Endothelial cell of umbilical vein (primary cell): Measurements from ENCODE around the gene OPCML. TPM values are rescaled to one million over a fixed set of nuclear protein-coding genes. Genes with fewer than 3 reads are reported as not detected.

Experiments
- BruUV-seq: library from RNA; stranded (reverse); fragments of 400-500 nt; replicated peaks from 2 replicates; lab custom pipeline; 2021; lab: Mats Ljungman, UMichigan
- CTCF ChIA-PET: fragments of 300-600, 350-600 bp; sonication (Branson Sonifier 250); formaldehyde crosslinking; loops from one replicate; lab custom pipeline; 2021; ENCODE audit warnings: antibody characterized with exemption, inconsistent platforms; lab: Charles Lee
- POLR2A ChIA-PET: fragments of 300-600, 350-600 bp; sonication (Branson Sonifier 250); formaldehyde crosslinking; loops from one replicate; lab custom pipeline; 2021; ENCODE audit warnings: antibody characterized with exemption, inconsistent platforms; lab: Charles Lee
- DNase-seq: peaks from one replicate; pipeline ENCODE4 v3.0.0-alpha.2; 2011; ENCODE audit warnings: low read depth, low spot score
- FAIRE-seq: peaks from 2 replicates; lab custom pipeline; 2011; peaks lifted over from hg19 to GRCh38; lab: Jason Lieb, UNC
- H2AFZ ChIP-seq: 2 replicates; pipeline ENCODE4 v1.6.0; 2012; ENCODE audit warnings: low read depth, low read length, control low read depth, inconsistent platforms
- H3K27ac ChIP-seq: 2 replicates; pipeline ENCODE4 v1.5.1; 2011; ENCODE audit warnings: low read depth, mild to moderate bottlenecking, control low read depth, low read length, moderate library complexity; ENCODE audit not compliant: insufficient read depth
- H3K27me3 ChIP-seq, 2 experiments: 2 replicates each; pipeline versions ENCODE4 v1.6.0 to v1.6.1; 2011; ENCODE audit warnings: low read length in 2 of 2, mixed read lengths in 1 of 2; ENCODE audit not compliant: control insufficient read depth in 2 of 2, insufficient read depth in 2 of 2
- H3K36me3 ChIP-seq, 2 experiments: 2 replicates in 1 of 2; 3 replicates in 1 of 2; pipeline ENCODE4 v1.5.1; 2011; ENCODE audit warnings: low read length in 2 of 2, mild to moderate bottlenecking in 1 of 2, moderate library complexity in 1 of 2; ENCODE audit not compliant: control insufficient read depth in 2 of 2, insufficient read depth in 2 of 2; ENCODE audit errors: extremely low read depth in 1 of 2
- H3K4me1 ChIP-seq: 3 replicates; pipeline ENCODE4 v1.5.1; 2011; ENCODE audit warnings: mild to moderate bottlenecking, low read length; ENCODE audit not compliant: control insufficient read depth, insufficient read depth; ENCODE audit errors: extremely low read depth
- H3K4me2 ChIP-seq: 2 replicates; pipeline ENCODE4 v1.6.1; 2011; ENCODE audit warnings: low read length, control low read depth, mixed read lengths; ENCODE audit not compliant: insufficient read depth
- H3K4me3 ChIP-seq, 3 experiments: fragments of 200-600 bp in 1 of 3; sonication (generic), shearing (Covaris generic) in 1 of 3; replicated peaks in 1 of 3; 2 replicates each; pipeline ENCODE4 v1.5.1; 2011 to 2016; ENCODE audit warnings: control low read depth in 3 of 3, low read length in 3 of 3, mild to moderate bottlenecking in 2 of 3, inconsistent platforms in 1 of 3, low read depth in 1 of 3, moderate library complexity in 1 of 3; ENCODE audit not compliant: insufficient read depth in 1 of 3
- H3K79me2 ChIP-seq: 2 replicates; pipeline ENCODE4 v1.6.0; 2012; ENCODE audit warnings: low read length, inconsistent platforms; ENCODE audit not compliant: control insufficient read depth, insufficient read depth
- H3K9ac ChIP-seq: replicated peaks from 2 replicates; pipeline ENCODE3; 2011; ENCODE audit warnings: low read length, control low read depth; ENCODE audit not compliant: insufficient read depth; ENCODE audit errors: extremely low read depth
- H3K9me1 ChIP-seq: replicated peaks from 3 replicates; pipeline ENCODE4 v1.6.0; 2011; ENCODE audit warnings: mild to moderate bottlenecking, low read length; ENCODE audit not compliant: control insufficient read depth, insufficient read depth; ENCODE audit errors: extremely low read depth
- H3K9me3 ChIP-seq: replicated peaks from 2 replicates; pipeline ENCODE4 v1.5.1; 2012; ENCODE audit warnings: low read length, inconsistent platforms; ENCODE audit not compliant: control insufficient read depth, insufficient read depth
- H4K20me1 ChIP-seq: replicated peaks from 2 replicates; pipeline ENCODE3; 2011; ENCODE audit warnings: mild to moderate bottlenecking, low read length; ENCODE audit not compliant: control insufficient read depth, insufficient read depth; ENCODE audit errors: extremely low read depth
- CTCF ChIP-seq, 2 donors: IDR thresholded peaks; 1 replicate in 1 of 2; 2 replicates in 1 of 2; pipeline ENCODE4 v1.5.1; 2011; ENCODE audit warnings: low read length in 2 of 2, mild to moderate bottlenecking in 2 of 2, moderate library complexity in 2 of 2, control low read depth in 1 of 2, inconsistent platforms in 1 of 2, low read depth in 1 of 2; ENCODE audit not compliant: insufficient read depth in 1 of 2; ENCODE audit errors: extremely low read depth in 1 of 2
- EZH2 ChIP-seq: IDR thresholded peaks from 2 replicates; pipeline ENCODE4 v1.6.1; 2012; ENCODE audit warnings: borderline replicate concordance, low read depth, mild to moderate bottlenecking, moderate library complexity, low read length, inconsistent platforms; ENCODE audit not compliant: severe bottlenecking
- FOS ChIP-seq: IDR thresholded peaks from 2 replicates; pipeline ENCODE4 v1.6.1; 2011; ENCODE audit warnings: mild to moderate bottlenecking, low read length, moderate library complexity, borderline replicate concordance; ENCODE audit not compliant: insufficient read depth
- GATA2 ChIP-seq: IDR thresholded peaks from 2 replicates; pipeline ENCODE4 v1.7.0; 2011; ENCODE audit warnings: low read depth, mild to moderate bottlenecking, moderate library complexity, mixed read lengths, low read length; ENCODE audit not compliant: insufficient read length, insufficient read depth
- JUN ChIP-seq: IDR thresholded peaks from 2 replicates; pipeline ENCODE4 v1.6.1; 2011; ENCODE audit warnings: borderline replicate concordance, low read depth; ENCODE audit not compliant: insufficient read length, insufficient read depth
- MAX ChIP-seq: IDR thresholded peaks from 2 replicates; pipeline ENCODE4 v1.6.1; 2011; ENCODE audit not compliant: insufficient read depth, insufficient read length
- MYC ChIP-seq: IDR thresholded peaks from one replicate; pipeline ENCODE4 v1.6.1; 2011; ENCODE audit warnings: mild to moderate bottlenecking, low read depth, low read length
- POLR2A ChIP-seq: IDR thresholded peaks from 2 replicates; pipeline ENCODE4 v1.6.1; 2012; ENCODE audit warnings: low read depth, mild to moderate bottlenecking, control low read depth, low read length
- POLR2AphosphoS5 ChIP-seq: IDR thresholded peaks from 2 replicates; pipeline ENCODE4 v1.6.1; 2012; ENCODE audit warnings: low read depth, mild to moderate bottlenecking, control low read depth, low read length, moderate library complexity; ENCODE audit not compliant: insufficient read depth
- dilution Hi-C: fragments of 300-500 bp; cut with MboI; formaldehyde crosslinking; loops from one replicate; pipeline ENCODE4 v1.15.0; 2019; ENCODE audit warnings: low sequenced_read_pairs; ENCODE audit not compliant: extremely low pct_ligation_motif_present
- intact Hi-C: fragments of 100-400 bp; cut with micrococcal nuclease; formaldehyde crosslinking; loops from one replicate; pipeline ENCODE4 v1.10.0; 2022
- polyA plus RNA-seq, 4 experiments: library from polyadenylated mRNA; depleted of rRNA in 3 of 4; stranded (reverse) in 3 of 4; unstranded in 1 of 4; fragments of >200 nt; gene quantifications; 2 replicates each; pipeline versions ENCODE4 v1.2.1 to v1.2.3, GENCODE V29; 2011 to 2012; ENCODE audit warnings: missing spikeins in 1 of 4
- total RNA-seq: library from RNA; stranded (reverse); gene quantifications from 2 replicates; pipeline ENCODE4 v1.2.3, GENCODE V29; 2021

Gene OPCML
- total and polyA plus RNA-seq, 2 donors (not counting 3 experiments of a cell fraction or from before 2014, with no cell fraction given), result not detected

- CTCF ChIA-PET, result no interaction called here
- H3K4me2 ChIP-seq, result no peak overlapping the region
- intact Hi-C loops, result no loop called here
- no peaks in the 10 kb centered on the region for H4K20me1 ChIP-seq
- no peaks in the 10 kb centered on the region for H3K9me1 ChIP-seq
- FAIRE-seq (no peak), DNase-seq (no peak)
- no peaks in the 10 kb centered on the region for H3K4me1 ChIP-seq
- no peak overlapping the region for H3K4me3 ChIP-seq
- no peaks in the 10 kb centered on the region for H3K36me3 ChIP-seq
- no peak for TF ChIP-seq EZH2
- no peak for TF ChIP-seq CTCF (IDR thresholded peaks at IDR 0.05; ENCODE audit: extremely low read depth in 1 of 2, insufficient read depth in 1 of 2, low read depth in 1 of 2, low read length in 2 of 2)
- TF ChIP-seq MAX, result no peak
- no peak for TF ChIP-seq MYC
- no peak for TF ChIP-seq POLR2A
- no peaks in the 10 kb centered on the region for H3K27me3 ChIP-seq
- peaks cover 6% of the 10 kb centered on the region for H3K9me3 ChIP-seq
- BruUV-seq, result no TSS peak
- no peaks in the 10 kb centered on the region for H3K79me2 ChIP-seq
- no peak overlapping the region for H2AFZ ChIP-seq
- H3K27ac ChIP-seq, result no peak overlapping the region
- POLR2A ChIA-PET, result no interaction called here
- no peak overlapping the region for H3K9ac ChIP-seq
- dilution Hi-C loops, result no loop called here
Measured at GRCh38 chr11:132414451-132414850, 1117.8 kb downstream of the OPCML start.

- Histone ChIP-seq H3K27ac (no peak overlapping the region), H3K9me3 (peaks cover 4% of the 10 kb centered on the region), H4K20me1 (no peaks in the 10 kb centered on the region), H3K4me3 (no peak overlapping the region), H3K4me1 (no peaks in the 10 kb centered on the region), H2AFZ (no peak overlapping the region), H3K36me3 (no peaks in the 10 kb centered on the region), H3K27me3 (no peaks in the 10 kb centered on the region), H3K9me1 (no peaks in the 10 kb centered on the region), H3K4me2 (no peak overlapping the region), H3K9ac (no peak overlapping the region), H3K79me2 (no peaks in the 10 kb centered on the region)
- ChIA-PET CTCF (no interaction called here), POLR2A (no interaction called here)
- dilution Hi-C loops, result no loop called here
- TF ChIP-seq JUN, result no peak
- no peak for TF ChIP-seq GATA2
- TF ChIP-seq FOS, result no peak
- no peak for TF ChIP-seq POLR2A
- no peak for TF ChIP-seq EZH2
- TF ChIP-seq POLR2AphosphoS5, result no peak
- TF ChIP-seq MAX, result no peak
- FAIRE-seq (no peak), DNase-seq (no peak)
- no TSS peak for BruUV-seq
- intact Hi-C loops, result no loop called here
Measured at GRCh38 chr11:132410383-132410782, 1121.9 kb downstream of the OPCML start.
